Activated naive CD8-positive, alpha-beta T cell treated with anti-CD3 and anti-CD28 coated beads, Interleukin-2, amount 10 ng/mL, durations not matched to agents 7 days and 5 days (primary cell): ENCODE data around the gene ENTR1. TPM values are rescaled to one million over a fixed set of nuclear protein-coding genes. Genes with fewer than 3 reads are reported as not detected.

Experiments
- ATAC-seq: fragments of 150-1000 bp; cut with Tn5 transposase; one replicate; pipeline ENCODE4 v1.10.0; 2021; ENCODE audit warnings: low read depth, moderate library complexity
- POLR2A ChIA-PET: fragments of 350-600 bp; sonication (Branson Sonifier 250); formaldehyde crosslinking; loops from one replicate; lab custom pipeline; 2021; ENCODE audit warnings: antibody characterized with exemption; lab: Charles Lee
- DNase-seq: peaks from one replicate; pipeline ENCODE4 v3.0.0; 2021
- H3K27ac Mint-ChIP-seq: one replicate; pipeline ENCODE4 v1.8.0; 2022; ENCODE audit warnings: mild to moderate bottlenecking, mixed read lengths
- H3K27me3 Mint-ChIP-seq: one replicate; pipeline ENCODE4 v1.8.0; 2022; ENCODE audit warnings: mild to moderate bottlenecking, moderate library complexity, mixed read lengths
- H3K36me3 Mint-ChIP-seq: one replicate; pipeline ENCODE4 v1.8.0; 2021; ENCODE audit warnings: mild to moderate bottlenecking, mixed read lengths
- H3K4me1 Mint-ChIP-seq: one replicate; pipeline ENCODE4 v1.8.0; 2021; ENCODE audit warnings: mixed read lengths
- H3K4me3 Mint-ChIP-seq: one replicate; pipeline ENCODE4 v1.8.0; 2022; ENCODE audit warnings: mild to moderate bottlenecking, moderate library complexity, mixed read lengths
- H3K9me3 Mint-ChIP-seq: one replicate; pipeline ENCODE4 v1.8.0; 2021; ENCODE audit warnings: mixed read lengths
- total RNA-seq, 2 experiments: library from RNA; stranded (reverse); gene quantifications; one replicate each; pipeline ENCODE4 v1.2.3, GENCODE V29; 2021

ENTR1 gene
- total RNA-seq, 2 experiments from 2014 or later = 55.5 to 56.2 TPM

DNA sequence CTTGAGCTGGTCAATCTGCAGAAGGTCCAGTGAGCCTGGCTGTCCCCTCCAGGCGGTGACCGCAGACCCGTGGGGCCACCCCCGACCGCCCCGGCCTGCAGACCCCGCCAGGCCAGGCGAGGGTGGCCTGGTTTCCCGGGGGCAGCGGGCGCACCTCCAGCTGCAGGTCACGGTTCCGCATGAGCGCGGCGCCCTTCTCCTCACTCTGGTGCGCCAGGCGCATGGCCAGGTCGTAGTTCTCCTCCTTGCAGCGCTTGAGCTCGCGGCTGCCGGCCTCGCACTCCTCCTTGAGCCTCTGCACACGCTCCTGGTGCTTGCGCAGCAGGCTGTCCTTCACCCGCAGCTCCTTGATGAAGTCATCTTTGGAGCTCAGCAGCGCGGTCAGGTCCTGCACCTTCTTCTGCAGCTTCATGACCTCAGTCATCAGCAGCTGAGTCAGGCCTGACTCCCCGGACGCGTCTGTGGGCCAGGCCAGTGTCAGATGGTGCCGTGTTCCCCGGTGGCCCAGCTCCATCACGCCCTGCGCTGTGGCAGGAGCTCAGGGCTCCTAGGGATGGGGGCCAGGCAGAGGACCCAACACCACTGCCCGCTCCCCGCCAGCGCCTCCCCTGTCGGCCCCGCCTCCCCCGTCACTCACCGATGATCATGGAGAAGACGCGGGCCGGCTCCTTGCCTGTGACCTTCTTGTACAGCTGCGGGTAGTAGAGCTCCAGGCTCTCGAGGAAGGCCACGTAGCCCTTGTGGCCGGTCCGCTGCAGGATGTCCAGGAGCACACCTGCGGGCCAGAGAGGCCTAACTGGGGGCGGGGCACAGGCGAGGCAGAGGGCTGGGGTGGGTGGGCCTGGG, 39.5 kb downstream of the ENTR1 start:
- POLR2A ChIA-PET = interaction anchor here (0.5 kb wide), 1 partner anchor 56 kb away, joined by 3 read pairs; no protein-coding TSS in a partner anchor
- no peak overlapping the region for H3K27ac Mint-ChIP-seq
- no peaks in the 10 kb centered on the region for H3K27me3 Mint-ChIP-seq
- H3K4me3 Mint-ChIP-seq = no peak overlapping the region
- peaks cover 1% of the 10 kb centered on the region for H3K36me3 Mint-ChIP-seq
- no peaks in the 10 kb centered on the region for H3K9me3 Mint-ChIP-seq
- DNase-seq (no peak), ATAC-seq (no peak)
- H3K4me1 Mint-ChIP-seq = peaks cover 2% of the 10 kb centered on the region

DNA sequence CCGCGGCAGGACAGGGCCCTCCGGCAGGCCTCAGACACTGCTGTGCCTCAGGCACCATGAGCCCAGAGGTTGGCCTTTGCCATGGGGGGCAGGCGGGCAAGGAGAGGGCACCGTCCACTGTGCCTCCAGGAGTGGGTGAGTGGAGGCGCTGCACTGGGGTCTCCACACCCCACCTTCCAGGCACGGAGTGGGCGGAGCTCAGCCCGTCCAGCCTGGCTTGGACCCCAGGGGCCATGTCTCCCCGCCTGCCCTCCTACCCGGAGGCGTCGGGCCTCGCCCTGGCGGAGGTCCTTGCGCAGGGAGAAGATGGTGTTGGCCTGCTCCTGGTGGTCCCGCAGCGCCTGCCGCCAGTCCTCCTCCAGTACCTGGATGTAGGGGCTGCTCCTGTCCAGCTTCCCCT, 40.4 kb downstream of the ENTR1 start:
- H3K9me3 Mint-ChIP-seq = no peaks in the 10 kb centered on the region
- no peak overlapping the region for H3K4me3 Mint-ChIP-seq
- peaks cover 1% of the 10 kb centered on the region for H3K36me3 Mint-ChIP-seq
- peaks cover 2% of the 10 kb centered on the region for H3K4me1 Mint-ChIP-seq
- ATAC-seq (no peak), DNase-seq (no peak)
- POLR2A ChIA-PET = no interaction called here
- H3K27me3 Mint-ChIP-seq = no peaks in the 10 kb centered on the region
- no peak overlapping the region for H3K27ac Mint-ChIP-seq

DNA sequence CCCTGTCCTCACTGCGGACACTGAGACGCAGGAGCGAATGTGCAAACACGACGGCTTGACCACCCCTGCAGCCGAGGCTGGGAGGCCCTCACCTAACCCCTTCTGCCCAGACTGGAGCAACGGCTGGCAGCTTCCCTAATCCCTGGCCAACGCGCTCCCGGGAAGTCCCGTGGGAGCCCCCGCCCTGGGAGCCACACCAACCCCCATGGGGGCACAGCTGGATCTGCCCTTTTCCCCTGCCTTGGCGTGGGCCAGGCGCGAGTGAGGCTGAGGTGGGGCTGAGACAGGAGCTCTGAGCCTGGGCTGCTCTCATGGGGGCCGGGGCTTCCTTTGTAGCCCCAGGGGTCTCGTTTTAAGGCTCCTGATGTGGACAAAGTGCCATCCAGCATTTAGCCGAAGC, 42.2 kb downstream of the ENTR1 start:
- DNase-seq (no peak), ATAC-seq (no peak)
- H3K4me3 Mint-ChIP-seq = no peak overlapping the region
- POLR2A ChIA-PET = no interaction called here
- H3K4me1 Mint-ChIP-seq = peaks cover 2% of the 10 kb centered on the region
- no peak overlapping the region for H3K27ac Mint-ChIP-seq
- H3K36me3 Mint-ChIP-seq = no peaks in the 10 kb centered on the region
- H3K27me3 Mint-ChIP-seq = no peaks in the 10 kb centered on the region
- no peaks in the 10 kb centered on the region for H3K9me3 Mint-ChIP-seq

DNA sequence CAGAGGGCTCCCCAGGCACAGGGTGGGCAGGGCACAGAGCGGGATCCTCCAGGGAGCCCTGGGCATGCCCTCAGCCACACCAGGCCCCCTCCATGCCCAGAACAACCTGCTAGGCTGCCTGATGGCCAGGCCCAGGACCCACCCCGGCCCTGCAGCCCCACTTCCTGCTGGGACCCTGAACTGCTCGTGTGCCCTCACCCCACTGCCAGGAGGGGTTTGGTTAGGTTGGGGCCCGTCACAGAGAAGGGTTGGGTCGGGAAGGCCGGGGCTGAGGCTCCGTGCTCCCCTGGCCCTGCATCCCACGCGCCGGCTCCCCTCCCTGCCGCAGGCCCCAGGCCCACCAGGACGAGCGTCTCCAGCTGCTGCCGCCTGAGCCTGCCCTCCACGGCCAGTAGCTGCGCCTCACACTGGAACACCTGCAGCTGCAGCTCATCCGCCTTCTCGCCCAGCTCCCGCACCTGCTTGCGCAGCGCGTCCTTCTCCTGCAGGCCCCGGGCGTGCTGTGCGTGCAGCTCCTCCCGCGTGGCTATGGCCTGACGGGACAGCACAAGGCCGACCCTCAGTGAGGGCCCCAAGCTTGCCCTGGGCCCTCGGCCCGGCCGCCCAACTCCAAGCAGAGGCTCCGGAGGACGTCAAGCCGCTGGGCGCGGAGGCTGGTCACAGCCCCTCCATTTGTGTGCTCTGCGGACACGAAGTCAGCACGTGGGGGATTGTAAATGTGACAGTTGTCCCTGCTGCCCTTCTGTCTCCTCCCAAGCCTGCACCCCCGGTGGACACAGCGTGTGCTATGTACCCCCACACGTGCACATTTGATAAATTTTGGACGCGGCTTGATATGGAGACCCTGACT, 42.9 kb downstream of the ENTR1 start:
- DNase-seq (no peak), ATAC-seq (no peak)
- POLR2A ChIA-PET = interaction anchor here (0.8 kb wide), 1 partner anchor 33 kb away, joined by 3 read pairs; no protein-coding TSS in a partner anchor
- Mint-ChIP-seq H3K36me3 (no peaks in the 10 kb centered on the region), H3K9me3 (no peaks in the 10 kb centered on the region), H3K27me3 (no peaks in the 10 kb centered on the region), H3K4me1 (peaks cover 2% of the 10 kb centered on the region), H3K4me3 (no peak overlapping the region), H3K27ac (no peak overlapping the region)

DNA sequence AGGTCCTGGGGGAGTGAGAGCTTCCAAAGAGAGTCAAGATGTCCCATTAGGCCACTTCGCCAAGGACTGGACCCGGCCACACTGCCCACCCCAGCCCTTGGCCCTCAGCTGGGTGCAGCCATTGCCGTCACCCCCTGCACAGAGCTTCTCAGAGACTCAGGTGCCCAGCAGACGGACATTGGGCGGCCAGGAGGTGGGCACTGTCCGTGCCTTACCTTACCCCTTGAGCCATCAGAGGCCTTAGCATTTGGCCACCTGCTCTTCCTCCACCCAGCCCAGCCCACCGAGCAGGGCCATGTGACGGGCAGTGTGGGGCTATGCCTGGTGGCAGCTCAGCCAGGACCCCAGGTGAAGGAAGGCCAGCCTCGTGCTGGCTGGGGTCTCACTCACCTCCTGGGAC, 43.6 kb downstream of the ENTR1 start:
- POLR2A ChIA-PET = interaction anchor here (0.8 to 1.2 kb wide), 2 partner anchors 19 to 34 kb away, joined by 3 read pairs; no protein-coding TSS in a partner anchor
- ATAC-seq (no peak), DNase-seq (no peak)
- no peaks in the 10 kb centered on the region for H3K27me3 Mint-ChIP-seq
- no peak overlapping the region for H3K4me3 Mint-ChIP-seq
- H3K27ac Mint-ChIP-seq = no peak overlapping the region
- peaks cover 2% of the 10 kb centered on the region for H3K4me1 Mint-ChIP-seq
- no peaks in the 10 kb centered on the region for H3K36me3 Mint-ChIP-seq
- H3K9me3 Mint-ChIP-seq = no peaks in the 10 kb centered on the region

DNA sequence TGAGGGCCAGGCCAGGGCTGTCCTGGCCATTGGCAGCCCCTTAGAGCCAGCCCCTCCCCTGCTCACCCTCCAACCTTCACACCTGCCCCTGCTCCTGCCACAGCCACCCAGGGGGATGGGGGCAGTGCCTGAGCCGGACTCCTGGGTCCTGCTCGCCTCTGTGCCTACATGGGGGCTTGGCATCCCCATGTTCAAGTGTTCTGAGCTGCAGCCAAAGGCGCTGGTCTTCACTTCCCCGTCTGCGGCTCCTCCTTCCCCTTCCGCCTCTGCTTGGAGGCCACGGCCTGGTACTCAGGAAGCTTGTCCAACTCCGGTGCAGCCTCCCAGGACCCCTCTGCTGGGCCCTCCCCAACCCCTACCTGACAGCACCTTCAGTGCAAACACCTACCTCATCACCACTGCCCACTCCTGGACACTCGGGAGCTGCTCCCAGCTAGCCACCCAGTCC, 44.6 kb downstream of the ENTR1 start:
- no peak overlapping the region for H3K27ac Mint-ChIP-seq
- H3K4me3 Mint-ChIP-seq = no peak overlapping the region
- no peaks in the 10 kb centered on the region for H3K36me3 Mint-ChIP-seq
- ATAC-seq = no peak
- H3K9me3 Mint-ChIP-seq = no peaks in the 10 kb centered on the region
- peaks cover 2% of the 10 kb centered on the region for H3K4me1 Mint-ChIP-seq
- H3K27me3 Mint-ChIP-seq = no peaks in the 10 kb centered on the region
- DNase-seq = no peak
- POLR2A ChIA-PET = interaction anchor here (0.6 to 1.2 kb wide), 2 partner anchors 20 to 42 kb away, joined by 3 to 7 read pairs; no protein-coding TSS in a partner anchor

DNA sequence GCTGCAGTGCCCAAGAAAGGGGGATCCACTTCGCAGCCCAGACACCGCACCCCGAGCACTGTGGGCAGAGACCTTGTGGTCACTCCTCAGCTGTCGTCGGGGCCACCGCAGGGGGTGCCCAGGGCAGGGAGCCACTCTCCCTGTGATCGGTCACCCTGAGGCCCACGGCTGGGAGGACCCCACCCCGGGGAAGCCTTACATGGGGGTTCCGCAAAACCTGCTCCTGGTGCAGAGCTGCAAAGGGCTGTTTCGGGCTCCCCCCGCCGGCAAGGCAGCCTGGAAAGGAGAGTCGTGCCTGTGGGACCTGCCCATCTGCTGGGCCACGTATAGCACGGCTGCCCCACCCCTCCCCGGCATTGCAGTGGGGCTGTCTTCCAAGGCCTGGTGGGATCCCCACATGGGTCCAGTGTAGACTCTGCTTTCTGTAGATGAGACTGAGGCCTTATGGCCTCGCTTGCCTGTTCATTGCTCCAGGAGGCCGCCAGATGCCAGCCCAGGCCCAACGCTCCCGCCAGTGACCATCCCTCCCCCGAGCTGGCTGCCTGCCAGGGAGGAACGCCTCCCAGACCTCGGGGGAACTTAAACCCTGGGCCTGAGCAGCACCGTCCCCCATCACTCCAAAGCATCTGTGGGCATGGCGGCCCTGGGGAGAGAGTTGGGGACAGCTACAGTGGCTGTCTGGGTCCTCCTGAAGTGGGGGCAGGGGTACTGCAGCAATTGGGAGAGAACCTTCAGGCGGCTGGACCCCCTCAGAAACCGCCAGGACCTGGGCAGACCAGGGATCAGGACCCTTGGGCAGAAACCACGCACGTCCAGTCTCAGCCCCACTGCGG, 45.3 kb downstream of the ENTR1 start:
- no peak for ATAC-seq
- H3K4me3 Mint-ChIP-seq = no peak overlapping the region
- H3K27me3 Mint-ChIP-seq = no peaks in the 10 kb centered on the region
- no peaks in the 10 kb centered on the region for H3K36me3 Mint-ChIP-seq
- POLR2A ChIA-PET = interaction anchor here (0.6 to 0.7 kb wide), 2 partner anchors 20 to 42 kb away, joined by 3 to 7 read pairs; no protein-coding TSS in a partner anchor
- H3K27ac Mint-ChIP-seq = no peak overlapping the region
- DNase-seq = no peak
- H3K4me1 Mint-ChIP-seq = peaks cover 2% of the 10 kb centered on the region
- H3K9me3 Mint-ChIP-seq = no peaks in the 10 kb centered on the region

DNA sequence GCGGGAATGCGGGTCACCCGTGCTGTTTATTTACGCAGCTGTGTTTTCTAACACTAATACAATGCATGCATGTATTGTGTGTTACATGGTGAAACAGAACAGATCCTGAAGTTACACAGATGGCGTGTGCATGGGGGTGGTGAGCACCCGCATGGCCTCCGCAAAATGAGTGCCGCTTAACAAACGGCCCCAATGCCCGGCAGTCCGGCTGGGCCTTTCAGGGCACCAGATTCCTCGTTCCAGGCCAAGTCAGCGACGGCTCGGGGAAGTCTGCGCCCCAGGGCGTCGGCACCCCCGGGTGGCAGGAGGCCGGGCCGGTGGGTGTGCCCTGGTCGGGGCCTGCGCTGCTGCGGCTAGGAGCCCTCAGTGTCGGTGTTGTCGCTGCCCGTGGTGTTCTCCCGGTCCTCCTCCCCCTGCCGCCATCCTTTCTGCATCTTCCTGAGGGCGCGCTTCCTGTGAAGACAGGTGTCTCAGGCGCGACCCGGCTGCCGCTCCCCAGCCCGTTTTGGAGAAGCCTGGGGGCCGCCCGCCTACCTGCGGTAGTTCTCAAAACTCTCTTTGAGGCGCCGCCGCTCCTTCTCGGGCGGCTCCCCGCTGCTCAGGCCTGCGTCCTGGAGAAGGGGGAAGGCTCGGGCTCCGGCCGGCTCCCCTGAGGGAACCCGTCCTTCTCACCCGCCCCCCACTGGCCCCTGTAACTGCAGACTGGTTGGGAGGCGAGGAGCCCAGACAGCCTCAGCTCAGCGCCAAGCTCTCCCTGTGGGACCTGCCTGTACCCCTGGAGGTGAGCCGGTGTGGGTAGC, 46.3 kb downstream of the ENTR1 start:
- no peaks in the 10 kb centered on the region for H3K36me3 Mint-ChIP-seq
- no peak for DNase-seq
- peaks cover 2% of the 10 kb centered on the region for H3K4me1 Mint-ChIP-seq
- H3K27ac Mint-ChIP-seq = no peak overlapping the region
- POLR2A ChIA-PET = interaction anchor here (0.6 to 2.0 kb wide), 13 partner anchors 10 to 255 kb away, joined by 3 to 15 read pairs (median 4); partner anchors contain the start of gene SNAPC4
- H3K9me3 Mint-ChIP-seq = no peaks in the 10 kb centered on the region
- no peaks in the 10 kb centered on the region for H3K27me3 Mint-ChIP-seq
- no peak overlapping the region for H3K4me3 Mint-ChIP-seq
- ATAC-seq = peak; percentile 0

DNA sequence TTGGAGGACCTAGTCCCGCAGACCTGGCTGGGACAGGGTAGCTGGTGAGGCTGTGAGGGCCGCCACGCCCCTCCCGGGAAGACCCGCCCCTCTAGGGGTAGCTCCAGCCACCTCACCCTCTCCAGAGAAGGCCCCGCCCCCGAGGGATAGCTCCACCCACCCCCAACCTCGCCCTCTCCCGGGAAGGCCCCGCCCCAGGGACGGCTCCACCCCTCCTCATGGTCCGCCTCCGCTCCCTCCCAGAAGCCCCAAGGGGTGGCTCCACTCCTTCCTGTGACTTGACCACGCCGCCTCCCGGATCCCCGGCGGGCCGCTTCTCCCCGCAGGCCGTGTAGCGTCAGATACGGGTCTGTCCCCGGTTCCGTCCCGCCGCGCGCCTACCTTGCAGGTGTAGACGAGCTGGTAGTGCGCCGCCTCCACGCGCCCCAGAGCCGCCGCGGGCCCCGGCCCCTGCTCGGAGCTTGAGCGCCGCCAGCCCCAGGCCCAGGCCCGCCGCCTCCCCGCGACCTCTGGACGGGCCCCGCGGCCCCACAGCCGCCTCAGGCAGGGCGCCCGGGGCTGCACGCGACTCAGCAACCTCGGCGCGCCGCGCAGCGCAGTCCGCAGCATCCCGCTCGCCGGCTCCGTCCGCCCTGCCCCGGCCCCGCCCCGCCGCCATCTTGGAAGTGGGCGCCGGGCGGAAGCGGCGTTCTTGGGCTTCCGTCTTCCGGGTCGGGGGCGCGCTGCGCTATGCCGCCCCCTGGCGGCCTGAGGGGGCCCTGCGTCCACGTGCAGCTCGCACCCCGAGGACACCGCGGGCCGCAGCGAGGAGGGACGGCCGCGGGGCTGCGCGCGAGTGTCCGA, 47.1 kb downstream of the ENTR1 start, which contains the start of gene DNLZ:
TSS of gene DNLZ (minus strand) at position 639 of the 843 bp plus-strand sequence. CDS start at position 609, 30 bp downstream.
- Mint-ChIP-seq H3K27ac (peak within 1 kb of the TSS; percentile 90), H3K27me3 (no peaks in the 10 kb centered on the region), H3K9me3 (no peaks in the 10 kb centered on the region), H3K4me1 (peaks cover 2% of the 10 kb centered on the region), H3K4me3 (peak within 1 kb of the TSS; percentile 83), H3K36me3 (no peaks in the 10 kb centered on the region)
- ATAC-seq (peak; percentile 85), DNase-seq (peak; percentile 96)
- POLR2A ChIA-PET = interaction anchor here (0.6 to 2.0 kb wide), 22 partner anchors 9 to 1907 kb away, joined by 3 to 15 read pairs (median 4); partner anchors contain the start of genes ENTR1, PMPCA and SNAPC4

DNA sequence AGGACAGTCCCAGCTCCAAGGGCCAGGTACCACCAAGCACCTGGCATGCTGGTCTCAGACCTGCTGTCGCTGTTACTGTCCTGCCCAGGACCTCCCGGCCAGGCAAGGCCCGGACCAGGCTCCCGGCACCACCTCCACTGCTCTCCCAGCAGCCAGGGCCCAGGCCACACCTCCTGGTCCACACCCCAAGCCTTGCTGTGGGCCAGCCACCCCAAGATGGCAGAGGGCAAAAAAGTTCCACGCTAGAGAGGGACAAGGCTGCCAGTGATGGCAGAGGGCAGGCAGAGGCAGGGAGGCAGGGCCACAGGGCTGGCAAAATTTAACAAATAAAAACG, 48.0 kb downstream of the ENTR1 start:
- H3K36me3 Mint-ChIP-seq = no peaks in the 10 kb centered on the region
- no peaks in the 10 kb centered on the region for H3K9me3 Mint-ChIP-seq
- H3K27ac Mint-ChIP-seq = no peak overlapping the region
- ATAC-seq (no peak), DNase-seq (no peak)
- H3K4me1 Mint-ChIP-seq = peaks cover 2% of the 10 kb centered on the region
- H3K27me3 Mint-ChIP-seq = no peaks in the 10 kb centered on the region
- no peak overlapping the region for H3K4me3 Mint-ChIP-seq
- POLR2A ChIA-PET = interaction anchor here (0.6 to 2.0 kb wide), 17 partner anchors 8 to 1906 kb away, joined by 3 to 15 read pairs (median 4); partner anchors contain the start of genes ENTR1, PMPCA and SNAPC4

DNA sequence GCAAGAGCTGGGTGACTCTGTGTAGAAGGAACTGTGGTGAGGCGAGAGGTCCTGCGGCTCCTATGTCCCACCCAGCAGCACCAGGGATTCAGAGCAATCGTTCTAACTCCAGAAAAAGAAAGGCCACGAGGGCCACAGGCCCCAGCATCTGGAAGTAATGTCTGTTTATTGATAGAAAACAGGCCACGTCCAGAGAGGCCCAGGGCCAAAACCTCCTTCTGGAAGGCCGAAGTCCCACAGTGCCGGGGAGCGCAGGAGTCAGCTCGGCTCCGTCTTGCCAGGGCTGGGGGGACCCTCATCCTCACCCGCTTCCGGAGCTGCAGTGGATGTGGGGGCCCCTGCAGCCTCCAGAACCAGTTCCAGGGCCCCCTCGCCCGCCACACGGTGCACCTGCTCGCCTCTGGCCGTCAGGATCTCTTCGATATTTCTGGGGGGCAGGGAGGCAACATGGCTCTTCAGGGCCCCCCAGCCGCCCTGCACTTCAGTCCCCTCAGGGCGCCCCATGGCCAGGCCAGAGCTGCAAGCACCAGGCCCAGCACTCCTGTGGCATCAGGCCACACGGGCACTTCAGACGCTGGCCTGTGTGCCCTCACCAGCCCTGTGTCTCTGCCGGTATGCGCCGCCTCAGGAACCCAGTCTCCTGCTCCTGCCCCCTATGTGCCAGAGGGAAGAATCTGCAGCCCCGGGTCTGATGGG, 48.5 kb downstream of the ENTR1 start:
- peaks cover 2% of the 10 kb centered on the region for H3K4me1 Mint-ChIP-seq
- H3K36me3 Mint-ChIP-seq = no peaks in the 10 kb centered on the region
- DNase-seq (no peak), ATAC-seq (no peak)
- H3K4me3 Mint-ChIP-seq = no peak overlapping the region
- POLR2A ChIA-PET = interaction anchor here (1.8 to 2.0 kb wide), 2 partner anchors 8 to 42 kb away, joined by 5 to 15 read pairs; no protein-coding TSS in a partner anchor
- no peaks in the 10 kb centered on the region for H3K9me3 Mint-ChIP-seq
- H3K27me3 Mint-ChIP-seq = no peaks in the 10 kb centered on the region
- H3K27ac Mint-ChIP-seq = no peak overlapping the region
